MCF 10A (cell line): ENCODE data around the gene SULT4A1. TPM values are rescaled to one million over a fixed set of nuclear protein-coding genes. Genes with fewer than 3 reads are reported as not detected.

ENCODE experiments used
- BruUV-seq: library from RNA; stranded (reverse); fragments of 400-500 nt; replicated peaks from 2 replicates; lab custom pipeline; 2021; lab: Mats Ljungman, UMichigan
- CTCF ChIA-PET: fragments of 300-600 bp; sonication (Branson Sonifier 250); formaldehyde crosslinking; extraction: SDS; loops from one replicate; lab custom pipeline; 2021; ENCODE audit warnings: antibody characterized with exemption, inconsistent platforms; lab: Yijun Ruan, JAX
- POLR2A ChIA-PET: fragments of 300-600, 350-650 bp; sonication (Branson Sonifier 250); formaldehyde crosslinking; extraction: SDS; loops from one replicate; lab custom pipeline; 2020; ENCODE audit warnings: antibody characterized with exemption, inconsistent platforms; lab: Yijun Ruan, JAX
- DNase-seq: peaks from one replicate; pipeline ENCODE4 v3.0.0-alpha.2; 2018; ENCODE audit not compliant: unreplicated experiment
- H3K27ac Mint-ChIP-seq: one replicate; pipeline ENCODE4 v1.8.0; 2022; ENCODE audit warnings: mild to moderate bottlenecking, low read depth, mixed read lengths; ENCODE audit not compliant: unreplicated experiment
- H3K27me3 Mint-ChIP-seq: one replicate; pipeline ENCODE4 v1.8.0; 2022; ENCODE audit warnings: mixed read lengths; ENCODE audit not compliant: insufficient read depth, unreplicated experiment
- H3K36me3 Mint-ChIP-seq: one replicate; pipeline ENCODE4 v1.8.0; 2022; ENCODE audit warnings: mild to moderate bottlenecking, moderate library complexity, mixed read lengths; ENCODE audit not compliant: insufficient read depth, unreplicated experiment
- H3K4me1 Mint-ChIP-seq: one replicate; pipeline ENCODE4 v1.8.0; 2022; ENCODE audit warnings: mixed read lengths; ENCODE audit not compliant: insufficient read depth, unreplicated experiment
- H3K4me3 Mint-ChIP-seq: one replicate; pipeline ENCODE4 v1.8.0; 2022; ENCODE audit warnings: mild to moderate bottlenecking, moderate library complexity, mixed read lengths; ENCODE audit not compliant: unreplicated experiment
- H3K9me3 Mint-ChIP-seq: one replicate; pipeline ENCODE4 v1.8.0; 2022; ENCODE audit warnings: mixed read lengths; ENCODE audit not compliant: unreplicated experiment
- CTCF ChIP-seq: fragments of 200-600 bp; IDR thresholded peaks from one replicate; pipeline ENCODE4 v1.8.0; 2022; ENCODE audit warnings: antibody characterized with exemption, mild to moderate bottlenecking; ENCODE audit not compliant: unreplicated experiment
- intact Hi-C: fragments of 100-400 bp; cut with micrococcal nuclease; formaldehyde crosslinking; loops from 2 replicates; pipeline ENCODE4 v1.14.1; 2022
- total RNA-seq: library from RNA; stranded (reverse); gene quantifications from 2 replicates; pipeline ENCODE4 v1.2.3, GENCODE V29; 2022

The SULT4A1 gene
- total RNA-seq, 1 experiment from 2014 or later = not detected

- CTCF ChIA-PET = interaction anchor here (2.0 kb wide), 1 partner anchor 25 kb away, joined by 7 read pairs; no protein-coding TSS in a partner anchor
- H3K36me3 Mint-ChIP-seq = no peaks in the 10 kb centered on the region
- POLR2A ChIA-PET = no interaction called here
- intact Hi-C loops = no loop called here
- peaks cover 14% of the 10 kb centered on the region for H3K9me3 Mint-ChIP-seq
- H3K4me1 Mint-ChIP-seq = no peaks in the 10 kb centered on the region
- no TSS peak for BruUV-seq
- no peak for TF ChIP-seq CTCF
- H3K27me3 Mint-ChIP-seq = peaks cover 71% of the 10 kb centered on the region
- no peak for DNase-seq
- no peak overlapping the region for H3K27ac Mint-ChIP-seq
- no peak overlapping the region for H3K4me3 Mint-ChIP-seq
Observed at GRCh38 chr22:43860126-43860525, 2.2 kb downstream of the SULT4A1 start.

- Mint-ChIP-seq H3K4me3 (no peak overlapping the region), H3K4me1 (no peaks in the 10 kb centered on the region), H3K9me3 (peaks cover 14% of the 10 kb centered on the region), H3K27me3 (peaks cover 66% of the 10 kb centered on the region), H3K36me3 (no peaks in the 10 kb centered on the region), H3K27ac (no peak overlapping the region)
- no peak for DNase-seq
- BruUV-seq = no TSS peak
- TF ChIP-seq CTCF = no peak
- ChIA-PET CTCF (interaction anchor here (0.9 to 2.0 kb wide), 2 partner anchors 23 to 25 kb away, joined by 3 to 7 read pairs; no protein-coding TSS in a partner anchor), POLR2A (no interaction called here)
- intact Hi-C loops = no loop called here
Observed at GRCh38 chr22:43859621-43860020, 2.7 kb downstream of the SULT4A1 start.

- no peak overlapping the region for H3K27ac Mint-ChIP-seq
- no TSS peak for BruUV-seq
- peaks cover 14% of the 10 kb centered on the region for H3K9me3 Mint-ChIP-seq
Observed at GRCh38 chr22:43859176-43859575, 3.1 kb downstream of the SULT4A1 start.

More at GRCh38 chr22:43859176-43859575, 3.1 kb downstream of the SULT4A1 start:
- no peak for TF ChIP-seq CTCF
- Mint-ChIP-seq H3K27me3 (peaks cover 61% of the 10 kb centered on the region), H3K36me3 (no peaks in the 10 kb centered on the region), H3K4me1 (no peaks in the 10 kb centered on the region), H3K4me3 (no peak overlapping the region)
- intact Hi-C loops = no loop called here
- ChIA-PET CTCF (interaction anchor here (0.9 to 2.0 kb wide), 2 partner anchors 24 to 26 kb away, joined by 3 to 7 read pairs; no protein-coding TSS in a partner anchor), POLR2A (no interaction called here)
- DNase-seq = no peak
